Liver (tissue), 9 donors: ENCODE measurements around the gene FCHO2. TPM values are rescaled to one million over a fixed set of nuclear protein-coding genes. Genes with fewer than 3 reads are reported as not detected.

Experiments used
- DNase-seq: peaks from one replicate; pipeline ENCODE4 v3.0.0-alpha.2; 2017; ENCODE audit warnings: low spot score
- H3K27ac ChIP-seq, 2 donors: one replicate each; pipeline ENCODE4 v1.7.0; 2013; ENCODE audit warnings: inconsistent platforms in 2 of 2, low read length in 2 of 2, control low read depth in 1 of 2, low read depth in 1 of 2, mild to moderate bottlenecking in 1 of 2
- H3K27me3 ChIP-seq, 4 donors: one replicate each; pipeline versions ENCODE4 v1.6.1 to v1.7.0; 2013; ENCODE audit warnings: low read length in 3 of 4, inconsistent platforms in 1 of 4, mild to moderate bottlenecking in 1 of 4, moderate library complexity in 1 of 4; ENCODE audit not compliant: control insufficient read depth in 4 of 4, insufficient read depth in 4 of 4
- H3K36me3 ChIP-seq, 4 donors: one replicate each; pipeline versions ENCODE4 v1.6.1 to v1.7.0; 2013; ENCODE audit warnings: low read length in 3 of 4, mild to moderate bottlenecking in 3 of 4, low read depth in 1 of 4, moderate library complexity in 1 of 4; ENCODE audit not compliant: control insufficient read depth in 4 of 4, insufficient read depth in 3 of 4
- H3K4me1 ChIP-seq, 4 donors: one replicate each; pipeline versions ENCODE4 v1.6.1 to v1.7.0; 2013; ENCODE audit warnings: low read length in 3 of 4, mild to moderate bottlenecking in 3 of 4, moderate library complexity in 1 of 4; ENCODE audit not compliant: control insufficient read depth in 4 of 4, insufficient read depth in 4 of 4
- H3K4me3 ChIP-seq, 3 donors: one replicate each; pipeline versions ENCODE4 v1.6.1 to v1.7.0; 2013; ENCODE audit warnings: low read length in 3 of 3, control low read depth in 1 of 3, low read depth in 1 of 3, mild to moderate bottlenecking in 1 of 3
- H3K9ac ChIP-seq, 2 donors: one replicate each; pipeline ENCODE4 v1.7.0; 2013; ENCODE audit warnings: low read length in 2 of 2, mild to moderate bottlenecking in 2 of 2, moderate library complexity in 2 of 2, control low read depth in 1 of 2, low read depth in 1 of 2
- H3K9me3 ChIP-seq, 4 donors: one replicate each; pipeline versions ENCODE4 v1.6.1 to v1.7.0; 2013; ENCODE audit warnings: low read length in 3 of 4; ENCODE audit not compliant: control insufficient read depth in 4 of 4
- EGR1 ChIP-seq, 2 donors: IDR thresholded peaks; 2 replicates each; pipeline ENCODE4 v1.6.1; 2016 to 2018; ENCODE audit warnings: antibody characterized with exemption in 2 of 2, low read depth in 2 of 2
- FOXA1 ChIP-seq: IDR thresholded peaks from 2 replicates; pipeline ENCODE4 v1.6.1; 2016; ENCODE audit warnings: antibody characterized with exemption
- FOXA2 ChIP-seq: IDR thresholded peaks from 2 replicates; pipeline ENCODE4 v1.6.1; 2016; ENCODE audit warnings: antibody characterized with exemption
- GABPA ChIP-seq, 2 donors: IDR thresholded peaks in 1 of 2; conservative IDR thresholded peaks in 1 of 2; 2 replicates each; pipeline ENCODE4 v1.6.1; 2016; ENCODE audit warnings: antibody characterized with exemption in 2 of 2, mild to moderate bottlenecking in 1 of 2, moderate library complexity in 1 of 2
- HNF4A ChIP-seq, 2 donors: conservative IDR thresholded peaks; 2 replicates each; pipeline ENCODE4 v1.6.1; 2016; ENCODE audit warnings: antibody characterized with exemption in 2 of 2, mild to moderate bottlenecking in 2 of 2
- HNF4G ChIP-seq: IDR thresholded peaks from 2 replicates; pipeline ENCODE4 v1.6.1; 2016; ENCODE audit warnings: antibody characterized with exemption
- JUND ChIP-seq, 2 donors: IDR thresholded peaks; 2 replicates each; pipeline ENCODE4 v1.6.1; 2016; ENCODE audit warnings: antibody characterized with exemption in 2 of 2
- NR2F2 ChIP-seq: IDR thresholded peaks from 2 replicates; pipeline ENCODE4 v1.6.1; 2016; ENCODE audit warnings: antibody characterized with exemption
- RAD21 ChIP-seq, 2 donors: IDR thresholded peaks; 2 replicates each; pipeline ENCODE4 v1.6.1; 2016; ENCODE audit warnings: antibody characterized with exemption in 2 of 2, mild to moderate bottlenecking in 2 of 2
- RXRA ChIP-seq, 2 donors: IDR thresholded peaks; 2 replicates each; pipeline ENCODE4 v1.6.1; 2017 to 2018; ENCODE audit warnings: antibody characterized with exemption in 2 of 2, mild to moderate bottlenecking in 1 of 2
- SP1 ChIP-seq: IDR thresholded peaks from 2 replicates; pipeline ENCODE4 v1.6.1; 2018; ENCODE audit warnings: antibody characterized with exemption, mild to moderate bottlenecking
- TAF1 ChIP-seq: conservative IDR thresholded peaks from 2 replicates; pipeline ENCODE4 v1.6.1; 2016; ENCODE audit warnings: antibody characterized with exemption, mild to moderate bottlenecking
- YY1 ChIP-seq: IDR thresholded peaks from 2 replicates; pipeline ENCODE4 v1.6.1; 2016; ENCODE audit warnings: antibody characterized with exemption, mild to moderate bottlenecking
- WGBS: extraction: QIAGEN DNeasy Blood & Tissue Kit; methylation state at CpG from one replicate; pipeline ENCODE4 v1.1.7; 2013; 5-methylcytosine and 5-hydroxymethylcytosine counted together
- polyA plus RNA-seq, 2 donors: library from polyadenylated mRNA; stranded (reverse) in 1 of 2; unstranded in 1 of 2; fragments of 200-250 nt in 1 of 2; fragments of >200 nt in 1 of 2; fragmentation: Nextera tagmentation in 1 of 2; extraction: Ambion mirVana in 1 of 2; gene quantifications; one replicate each; pipeline versions ENCODE4 v1.2.1 to v1.2.3, GENCODE V29; 2013 to 2015
- total RNA-seq, 2 donors: library from RNA; depleted of rRNA; stranded (reverse); fragments of >200 nt; gene quantifications; one replicate each; pipeline ENCODE4 v1.2.3, GENCODE V29; 2014
- TF ChIP-seq, protein P1 (sequence below): IDR thresholded peaks from 2 replicates; pipeline ENCODE4 v1.6.1; 2016; ENCODE audit warnings: antibody characterized with exemption, mild to moderate bottlenecking
- TF ChIP-seq, protein P2 (sequence below): IDR thresholded peaks from 2 replicates; pipeline ENCODE4 v1.6.1; 2016; ENCODE audit warnings: antibody characterized with exemption
- TF ChIP-seq, protein P3 (sequence below): fragments of 150-350 bp; IDR thresholded peaks from 2 replicates; pipeline ENCODE4 v1.5.1; 2017; ENCODE audit warnings: improper control_type of control experiment, low read depth, low read length; ENCODE audit not compliant: missing input control
- TF ChIP-seq, protein P4 (sequence below): IDR thresholded peaks from 2 replicates; pipeline ENCODE4 v1.6.1; 2016; ENCODE audit warnings: antibody characterized with exemption
- donor health status: healthy.
- donor health status: healthy.
- donor health status: healthy.
- donor health status: healthy.
- donor health status: healthy.

Gene FCHO2
- total and polyA plus RNA-seq, 4 donors: 5.3 to 37.5 (median 9.3) TPM

DNA sequence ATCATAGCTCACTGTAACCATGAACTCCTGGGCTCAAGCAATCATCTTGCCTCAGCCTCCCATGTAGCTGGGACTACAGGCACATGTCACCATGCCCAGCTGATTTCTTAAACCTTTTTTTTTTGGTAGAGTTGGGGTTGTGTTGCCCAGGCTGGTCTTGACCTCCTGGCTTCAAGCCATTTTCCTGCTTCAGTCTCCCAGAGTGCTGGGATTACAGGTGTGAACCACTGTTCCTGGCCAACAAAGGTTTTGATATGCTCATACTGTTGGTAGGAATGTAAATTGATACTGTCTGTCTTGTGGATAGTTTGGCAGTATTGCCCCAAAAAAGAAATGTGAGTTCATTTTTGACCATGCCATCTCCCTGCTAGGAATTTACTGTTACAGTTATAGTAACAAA, 87.2 kb downstream of the FCHO2 start (continued):
- TF ChIP-seq, protein P1, sequence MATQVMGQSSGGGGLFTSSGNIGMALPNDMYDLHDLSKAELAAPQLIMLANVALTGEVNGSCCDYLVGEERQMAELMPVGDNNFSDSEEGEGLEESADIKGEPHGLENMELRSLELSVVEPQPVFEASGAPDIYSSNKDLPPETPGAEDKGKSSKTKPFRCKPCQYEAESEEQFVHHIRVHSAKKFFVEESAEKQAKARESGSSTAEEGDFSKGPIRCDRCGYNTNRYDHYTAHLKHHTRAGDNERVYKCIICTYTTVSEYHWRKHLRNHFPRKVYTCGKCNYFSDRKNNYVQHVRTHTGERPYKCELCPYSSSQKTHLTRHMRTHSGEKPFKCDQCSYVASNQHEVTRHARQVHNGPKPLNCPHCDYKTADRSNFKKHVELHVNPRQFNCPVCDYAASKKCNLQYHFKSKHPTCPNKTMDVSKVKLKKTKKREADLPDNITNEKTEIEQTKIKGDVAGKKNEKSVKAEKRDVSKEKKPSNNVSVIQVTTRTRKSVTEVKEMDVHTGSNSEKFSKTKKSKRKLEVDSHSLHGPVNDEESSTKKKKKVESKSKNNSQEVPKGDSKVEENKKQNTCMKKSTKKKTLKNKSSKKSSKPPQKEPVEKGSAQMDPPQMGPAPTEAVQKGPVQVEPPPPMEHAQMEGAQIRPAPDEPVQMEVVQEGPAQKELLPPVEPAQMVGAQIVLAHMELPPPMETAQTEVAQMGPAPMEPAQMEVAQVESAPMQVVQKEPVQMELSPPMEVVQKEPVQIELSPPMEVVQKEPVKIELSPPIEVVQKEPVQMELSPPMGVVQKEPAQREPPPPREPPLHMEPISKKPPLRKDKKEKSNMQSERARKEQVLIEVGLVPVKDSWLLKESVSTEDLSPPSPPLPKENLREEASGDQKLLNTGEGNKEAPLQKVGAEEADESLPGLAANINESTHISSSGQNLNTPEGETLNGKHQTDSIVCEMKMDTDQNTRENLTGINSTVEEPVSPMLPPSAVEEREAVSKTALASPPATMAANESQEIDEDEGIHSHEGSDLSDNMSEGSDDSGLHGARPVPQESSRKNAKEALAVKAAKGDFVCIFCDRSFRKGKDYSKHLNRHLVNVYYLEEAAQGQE: no peak
- no peak for TF ChIP-seq JUND (IDR thresholded peaks at IDR 0.05)
- TF ChIP-seq, protein P2, sequence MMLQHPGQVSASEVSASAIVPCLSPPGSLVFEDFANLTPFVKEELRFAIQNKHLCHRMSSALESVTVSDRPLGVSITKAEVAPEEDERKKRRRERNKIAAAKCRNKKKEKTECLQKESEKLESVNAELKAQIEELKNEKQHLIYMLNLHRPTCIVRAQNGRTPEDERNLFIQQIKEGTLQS: no peak

DNA sequence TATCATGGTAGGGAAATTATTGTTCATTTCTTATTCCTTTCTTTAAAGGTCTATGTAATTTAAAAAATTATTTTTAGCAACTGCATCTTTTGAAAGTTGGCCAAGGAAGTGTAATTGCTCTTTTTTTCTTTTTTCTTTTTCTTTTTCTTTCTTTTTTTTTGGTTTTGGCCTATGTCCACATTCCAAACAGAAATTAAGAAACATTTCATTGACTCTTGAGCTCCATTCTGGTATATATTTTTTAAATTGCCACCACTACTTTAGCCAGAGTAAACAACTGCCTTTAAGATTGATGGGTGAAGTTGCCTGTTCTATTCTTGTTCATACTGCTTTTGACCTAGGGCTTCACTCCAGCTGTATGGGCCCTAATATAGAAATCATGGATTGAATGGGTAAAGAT, 88.7 kb downstream of the FCHO2 start:
- Histone ChIP-seq H3K9me3 (no peaks in the 10 kb centered on the region), H3K4me3 (no peak overlapping the region), H3K9ac (no peak overlapping the region), H3K27me3 (no peaks in the 10 kb centered on the region), H3K27ac (no peak overlapping the region), H3K4me1 (no peaks in the 10 kb centered on the region), H3K36me3 (no peaks in the 10 kb centered on the region)
- TF ChIP-seq FOXA1 (no peak), RAD21 (IDR thresholded peaks at IDR 0.05) (no peak), YY1 (no peak), RXRA (IDR thresholded peaks at IDR 0.05) (no peak), HNF4G (no peak), TAF1 (no peak), HNF4A (conservative IDR thresholded peaks at IDR 0.05) (no peak), GABPA (IDR thresholded peaks at IDR 0.05 in 1 of 2, conservative IDR thresholded peaks at IDR 0.05 in 1 of 2) (no peak), JUND (IDR thresholded peaks at IDR 0.05) (no peak), NR2F2 (no peak)
- DNase-seq: no peak

GRCh38 chr5:73045623-73046022, 89.8 kb downstream of the FCHO2 start:
- Histone ChIP-seq H3K36me3 (peaks cover 0 to 3% (median under 1%) of the 10 kb centered on the region in 4 donors), H3K9me3 (no peaks in the 10 kb centered on the region), H3K27ac (no peak overlapping the region), H3K27me3 (no peaks in the 10 kb centered on the region), H3K4me3 (no peak overlapping the region), H3K4me1 (no peaks in the 10 kb centered on the region), H3K9ac (no peak overlapping the region)
- DNase-seq: no peak
- TF ChIP-seq YY1 (no peak), SP1 (no peak), RAD21 (IDR thresholded peaks at IDR 0.05) (no peak), TAF1 (no peak), FOXA1 (no peak), GABPA (IDR thresholded peaks at IDR 0.05 in 1 of 2, conservative IDR thresholded peaks at IDR 0.05 in 1 of 2) (no peak), JUND (IDR thresholded peaks at IDR 0.05) (no peak), NR2F2 (no peak), EGR1 (IDR thresholded peaks at IDR 0.05; ENCODE audit: low read depth in 2 of 2) (no peak), HNF4A (conservative IDR thresholded peaks at IDR 0.05) (no peak), FOXA2 (no peak)
- TF ChIP-seq, protein P3, sequence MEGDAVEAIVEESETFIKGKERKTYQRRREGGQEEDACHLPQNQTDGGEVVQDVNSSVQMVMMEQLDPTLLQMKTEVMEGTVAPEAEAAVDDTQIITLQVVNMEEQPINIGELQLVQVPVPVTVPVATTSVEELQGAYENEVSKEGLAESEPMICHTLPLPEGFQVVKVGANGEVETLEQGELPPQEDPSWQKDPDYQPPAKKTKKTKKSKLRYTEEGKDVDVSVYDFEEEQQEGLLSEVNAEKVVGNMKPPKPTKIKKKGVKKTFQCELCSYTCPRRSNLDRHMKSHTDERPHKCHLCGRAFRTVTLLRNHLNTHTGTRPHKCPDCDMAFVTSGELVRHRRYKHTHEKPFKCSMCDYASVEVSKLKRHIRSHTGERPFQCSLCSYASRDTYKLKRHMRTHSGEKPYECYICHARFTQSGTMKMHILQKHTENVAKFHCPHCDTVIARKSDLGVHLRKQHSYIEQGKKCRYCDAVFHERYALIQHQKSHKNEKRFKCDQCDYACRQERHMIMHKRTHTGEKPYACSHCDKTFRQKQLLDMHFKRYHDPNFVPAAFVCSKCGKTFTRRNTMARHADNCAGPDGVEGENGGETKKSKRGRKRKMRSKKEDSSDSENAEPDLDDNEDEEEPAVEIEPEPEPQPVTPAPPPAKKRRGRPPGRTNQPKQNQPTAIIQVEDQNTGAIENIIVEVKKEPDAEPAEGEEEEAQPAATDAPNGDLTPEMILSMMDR: no peak
- TF ChIP-seq, protein P4, sequence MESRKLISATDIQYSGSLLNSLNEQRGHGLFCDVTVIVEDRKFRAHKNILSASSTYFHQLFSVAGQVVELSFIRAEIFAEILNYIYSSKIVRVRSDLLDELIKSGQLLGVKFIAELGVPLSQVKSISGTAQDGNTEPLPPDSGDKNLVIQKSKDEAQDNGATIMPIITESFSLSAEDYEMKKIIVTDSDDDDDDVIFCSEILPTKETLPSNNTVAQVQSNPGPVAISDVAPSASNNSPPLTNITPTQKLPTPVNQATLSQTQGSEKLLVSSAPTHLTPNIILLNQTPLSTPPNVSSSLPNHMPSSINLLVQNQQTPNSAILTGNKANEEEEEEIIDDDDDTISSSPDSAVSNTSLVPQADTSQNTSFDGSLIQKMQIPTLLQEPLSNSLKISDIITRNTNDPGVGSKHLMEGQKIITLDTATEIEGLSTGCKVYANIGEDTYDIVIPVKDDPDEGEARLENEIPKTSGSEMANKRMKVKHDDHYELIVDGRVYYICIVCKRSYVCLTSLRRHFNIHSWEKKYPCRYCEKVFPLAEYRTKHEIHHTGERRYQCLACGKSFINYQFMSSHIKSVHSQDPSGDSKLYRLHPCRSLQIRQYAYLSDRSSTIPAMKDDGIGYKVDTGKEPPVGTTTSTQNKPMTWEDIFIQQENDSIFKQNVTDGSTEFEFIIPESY: no peak
- TF ChIP-seq, protein P2: no peak
- TF ChIP-seq, protein P1: no peak
- WGBS: 92% methylated on average over 1 of the region's 1 CpG
